Heart left ventricle (tissue), 16 donors: Measurements from ENCODE around the gene RBM20. TPM values are rescaled to one million over a fixed set of nuclear protein-coding genes. Genes with fewer than 3 reads are reported as not detected.

Source experiments
- ATAC-seq, 4 donors: fragments of 200-7000 bp; cut with Tn5 transposase; one replicate each; pipeline ENCODE4 v1.9.1; 2020 to 2022; ENCODE audit warnings: moderate library complexity in 4 of 4, mild to moderate bottlenecking in 3 of 4, moderate number of reproducible peaks in 1 of 4
- DNase-seq, 5 donors: peaks; one replicate each; pipeline ENCODE4 v3.0.0-alpha.2; 2020
- H3K27ac ChIP-seq, 12 donors: fragments of 200-600 bp; sonication (generic) in 4 of 12; one replicate each; pipeline versions ENCODE4 v1.5.0 to v1.8.0; 2016 to 2022; ENCODE audit warnings: mild to moderate bottlenecking in 2 of 12
- H3K27me3 ChIP-seq, 9 donors: fragments of 200-600 bp; sonication (generic) in 2 of 9; one replicate each; pipeline versions ENCODE4 v1.5.1 to v1.8.0; 2016 to 2022; ENCODE audit warnings: mild to moderate bottlenecking in 3 of 9
- H3K36me3 ChIP-seq, 9 donors: fragments of 200-600 bp; sonication (generic) in 2 of 9; one replicate each; pipeline versions ENCODE4 v1.5.0 to v1.8.0; 2018 to 2022; ENCODE audit warnings: mild to moderate bottlenecking in 2 of 9
- H3K4me1 ChIP-seq, 12 donors: fragments of 200-600 bp; sonication (generic) in 4 of 12; one replicate each; pipeline versions ENCODE4 v1.5.0 to v1.8.0; 2016 to 2022; ENCODE audit warnings: mild to moderate bottlenecking in 3 of 12
- H3K4me3 ChIP-seq, 12 donors: fragments of 200-600 bp; sonication (generic) in 4 of 12; one replicate each; pipeline versions ENCODE4 v1.5.0 to v1.8.0; 2017 to 2022; ENCODE audit warnings: mild to moderate bottlenecking in 9 of 12, moderate library complexity in 4 of 12
- H3K9me3 ChIP-seq, 12 donors: fragments of 200-600 bp; sonication (generic) in 4 of 12; one replicate each; pipeline versions ENCODE4 v1.5.0 to v1.8.0; 2016 to 2022; ENCODE audit warnings: mild to moderate bottlenecking in 1 of 12
- CTCF ChIP-seq, 12 donors: fragments of 200-600 bp; sonication (generic) in 4 of 12; IDR thresholded peaks; one replicate each; pipeline versions ENCODE4 v1.5.0 to v1.8.0; 2018 to 2022; ENCODE audit warnings: antibody characterized with exemption in 12 of 12, mild to moderate bottlenecking in 5 of 12
- POLR2A ChIP-seq, 2 donors: fragments of 450-650 bp; IDR thresholded peaks; one replicate each; pipeline ENCODE4 v1.6.1; 2017; ENCODE audit warnings: antibody characterized with exemption in 2 of 2, mild to moderate bottlenecking in 2 of 2, moderate library complexity in 2 of 2
- WGBS, 4 donors: extraction: QIAGEN DNeasy Blood & Tissue Kit in 2 of 4; methylation state at CpG; one replicate each; pipeline versions ENCODE4 v1.1.5 to v1.1.7; 2013 to 2018; 5-methylcytosine and 5-hydroxymethylcytosine counted together
- intact Hi-C, 10 donors: fragments of 100-400 bp; cut with DNase I; formaldehyde crosslinking; loops; one replicate each; pipeline versions ENCODE4 v1.11.1 to v1.14.2; 2022
- polyA plus RNA-seq, 2 donors: library from polyadenylated mRNA; stranded (reverse); fragments of 200-250 nt; gene quantifications; one replicate each; pipeline ENCODE4 v1.2.3, GENCODE V29; 2013
- total RNA-seq, 9 donors: library from RNA; depleted of rRNA in 2 of 9; stranded (reverse); fragments of >200 nt in 2 of 9; fragmentation: NEBNext Ultra II Directional in 3 of 9; extraction: Animal tissue kit (Norgen Biotek cat#: 25700) in 3 of 9; gene quantifications; one replicate each; pipeline versions ENCODE4 v1.1.0 to v1.2.4, GENCODE V29; 2016 to 2023
- donor health status: ischemic (EF 13 %, LVEDD 7.1; RV severe dilation, severe dysfunction).
- donor health status: healthy with polysubstance abuse.
- donor health status: DM: no; HTN: yes; CAD: no.
- donor health status: DM: no; HTN: no; CAD: no.
- donor health status: ischemic (EF 25% LVEDD 6.9; RV normal size, moderate dysfunction).
- donor health status: ischemic (EF 25% LVEDD 5.7; RV mildly dilated, moderate dysfunction).
- donor health status: healthy.
- donor health status: DM: yes; HTN: yes; CAD: no.
- donor health status: ischemic (EF 35%, LVEDD 5.7; RV mildly dilated, moderate dysfunction).
- donor health status: nonischemic (EF 11% LVEDD 7.7; RV severe dilation, severe dysfunction).
- donor health status: DM: yes; HTN: yes; CAD: no.
- donor health status: PGD.
- donor health status: ischemic (EF 29% LVEDD 5.4; RV normal size, mild dysfunction).
- donor health status: nonischemic (EF 23%, LVEDD 6.1; RV moderate dilation, normal function).

RBM20 gene
- total and polyA plus RNA-seq, 11 donors = 29.9 to 152 (median 91.2) TPM

- peak; percentile 77 to 86 (median 82) for DNase-seq
- H3K9me3 ChIP-seq = no peaks in the 10 kb centered on the region
- H3K27me3 ChIP-seq = no peaks in the 10 kb centered on the region
- TF ChIP-seq CTCF (IDR thresholded peaks at IDR 0.05) (no peak), POLR2A (IDR thresholded peaks at IDR 0.05) (no peak)
- peaks cover 0 to 59% (median 15%) of the 10 kb centered on the region in 9 donors for H3K36me3 ChIP-seq
- intact Hi-C loops = loop anchor here (5.0 to 10.0 kb wide), 6 partner anchors 58 to 188 kb away; partner anchors contain the start of gene PDCD4 (in 4 of the 10)
- peak; percentile 65 to 85 (median 80) for ATAC-seq
- peak overlapping the region; percentile 17 to 68 (median 46) for H3K27ac ChIP-seq
- peaks cover 0 to 39% (median 26%) of the 10 kb centered on the region in 12 donors for H3K4me1 ChIP-seq
- no peak overlapping the region for H3K4me3 ChIP-seq
- WGBS, 4 donors = 12 to 18% (median 15%) methylated on average over 7 of the region's 7 CpGs
These were observed 158.6 kb downstream of the RBM20 start for GRCh38 chr10:110802551-110803238.

- 58 to 63% (median 60%) methylated on average over 6 of the region's 6 CpGs for WGBS, 4 donors
- peaks cover 0 to 55% (median 9%) of the 10 kb centered on the region in 9 donors for H3K36me3 ChIP-seq
- H3K4me3 ChIP-seq = no peak overlapping the region
- DNase-seq (no peak), ATAC-seq (no peak)
- no peaks in the 10 kb centered on the region for H3K9me3 ChIP-seq
- TF ChIP-seq CTCF (IDR thresholded peaks at IDR 0.05) (no peak), POLR2A (IDR thresholded peaks at IDR 0.05) (no peak)
- intact Hi-C loops = loop anchor here (5.0 to 10.0 kb wide), 6 partner anchors 58 to 188 kb away; partner anchors contain the start of gene PDCD4 (in 4 of the 10)
- peaks cover 0 to 39% (median 26%) of the 10 kb centered on the region in 12 donors for H3K4me1 ChIP-seq
- peak overlapping the region; percentile 17 to 68 (median 46) for H3K27ac ChIP-seq
- no peaks in the 10 kb centered on the region for H3K27me3 ChIP-seq
These were observed 159.2 kb downstream of the RBM20 start for GRCh38 chr10:110803239-110803749.

GRCh38 chr10:110803830-110804338 is 159.7 kb downstream of the RBM20 start:
- Histone ChIP-seq H3K9me3 (no peaks in the 10 kb centered on the region), H3K4me1 (peaks cover 0 to 42% (median 26%) of the 10 kb centered on the region in 12 donors), H3K27ac (peak overlapping the region in 8 of 12 donors; percentile 14 to 68 (median 31)), H3K4me3 (no peak overlapping the region), H3K27me3 (no peaks in the 10 kb centered on the region), H3K36me3 (peaks cover 0 to 49% (median 3%) of the 10 kb centered on the region in 9 donors)
- TF ChIP-seq CTCF (IDR thresholded peaks at IDR 0.05) (peak; percentile 36 to 74 (median 55)), POLR2A (IDR thresholded peaks at IDR 0.05) (no peak)
- WGBS, 4 donors = 34 to 38% (median 36%) methylated on average over 6 of the region's 6 CpGs
- intact Hi-C loops = loop anchor here (5.0 to 10.0 kb wide), 6 partner anchors 59 to 189 kb away; partner anchors contain the start of gene PDCD4 (in 4 of the 10)
- DNase-seq = peak in 2 of 5 donors; percentile 53 to 55
- peak; percentile 44 to 66 (median 58) for ATAC-seq

- no peaks in the 10 kb centered on the region for H3K9me3 ChIP-seq
- no peak for DNase-seq
- H3K36me3 ChIP-seq = peaks cover 0 to 44% (median 0%) of the 10 kb centered on the region in 9 donors
- intact Hi-C loops = loop anchor here (5.0 to 10.0 kb wide), 6 partner anchors 60 to 190 kb away; partner anchors contain the start of gene PDCD4 (in 4 of the 10)
- H3K4me1 ChIP-seq = peaks cover 0 to 42% (median 26%) of the 10 kb centered on the region in 12 donors
- ATAC-seq = no peak
- no peak overlapping the region for H3K4me3 ChIP-seq
- no peaks in the 10 kb centered on the region for H3K27me3 ChIP-seq
- WGBS, 4 donors = 92 to 98% (median 95%) methylated on average over 1 of the region's 1 CpG
- TF ChIP-seq POLR2A (IDR thresholded peaks at IDR 0.05) (no peak), CTCF (IDR thresholded peaks at IDR 0.05) (no peak)
- peak overlapping the region in 5 of 12 donors; percentile 14 to 61 (median 32) for H3K27ac ChIP-seq
These were observed 160.2 kb downstream of the RBM20 start for GRCh38 chr10:110804376-110804775.
